GM12875 (cell line): ENCODE results near the gene SPINK4.

Source experiments
- H3K4me3 ChIP-seq: one replicate; pipeline ENCODE4 v1.5.1; 2011; ENCODE audit warnings: low read depth, low read length, control low read depth
- TF ChIP-seq, protein P1 (sequence below): IDR thresholded peaks from 2 replicates; pipeline ENCODE4 v1.5.1; 2011; ENCODE audit warnings: low read depth, mild to moderate bottlenecking, control low read depth, inconsistent platforms, low read length, moderate library complexity, borderline replicate concordance; ENCODE audit not compliant: insufficient read depth

The SPINK4 gene

GRCh38 chr9:33287087-33287490 is 47.1 kb downstream of the SPINK4 start:
- no peak overlapping the region for H3K4me3 ChIP-seq
- TF ChIP-seq, protein P1, sequence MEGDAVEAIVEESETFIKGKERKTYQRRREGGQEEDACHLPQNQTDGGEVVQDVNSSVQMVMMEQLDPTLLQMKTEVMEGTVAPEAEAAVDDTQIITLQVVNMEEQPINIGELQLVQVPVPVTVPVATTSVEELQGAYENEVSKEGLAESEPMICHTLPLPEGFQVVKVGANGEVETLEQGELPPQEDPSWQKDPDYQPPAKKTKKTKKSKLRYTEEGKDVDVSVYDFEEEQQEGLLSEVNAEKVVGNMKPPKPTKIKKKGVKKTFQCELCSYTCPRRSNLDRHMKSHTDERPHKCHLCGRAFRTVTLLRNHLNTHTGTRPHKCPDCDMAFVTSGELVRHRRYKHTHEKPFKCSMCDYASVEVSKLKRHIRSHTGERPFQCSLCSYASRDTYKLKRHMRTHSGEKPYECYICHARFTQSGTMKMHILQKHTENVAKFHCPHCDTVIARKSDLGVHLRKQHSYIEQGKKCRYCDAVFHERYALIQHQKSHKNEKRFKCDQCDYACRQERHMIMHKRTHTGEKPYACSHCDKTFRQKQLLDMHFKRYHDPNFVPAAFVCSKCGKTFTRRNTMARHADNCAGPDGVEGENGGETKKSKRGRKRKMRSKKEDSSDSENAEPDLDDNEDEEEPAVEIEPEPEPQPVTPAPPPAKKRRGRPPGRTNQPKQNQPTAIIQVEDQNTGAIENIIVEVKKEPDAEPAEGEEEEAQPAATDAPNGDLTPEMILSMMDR = peak; percentile 75

DNA sequence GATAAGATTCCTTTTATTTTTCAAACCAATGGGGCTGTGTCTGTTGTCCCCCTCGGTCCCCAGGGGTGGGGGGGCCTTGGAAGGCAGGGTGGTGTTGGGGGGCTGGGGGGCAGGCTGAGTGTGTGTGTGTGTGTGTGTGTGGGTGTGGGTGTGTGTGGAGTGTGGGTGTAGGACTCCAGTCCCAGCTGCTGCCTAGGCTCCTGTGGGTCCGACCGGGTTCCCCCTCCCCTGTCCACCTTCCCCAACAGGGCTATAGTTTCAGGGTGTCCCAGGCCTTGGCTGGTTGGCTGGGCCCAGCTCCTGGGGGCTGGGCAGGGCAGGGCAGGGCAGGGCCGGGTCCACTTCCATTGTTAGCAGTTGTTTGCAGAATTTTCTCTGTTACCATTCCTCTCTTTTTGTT is 48.3 kb downstream of the SPINK4 start:
- no peak overlapping the region for H3K4me3 ChIP-seq
- TF ChIP-seq, protein P1 = no peak

DNA sequence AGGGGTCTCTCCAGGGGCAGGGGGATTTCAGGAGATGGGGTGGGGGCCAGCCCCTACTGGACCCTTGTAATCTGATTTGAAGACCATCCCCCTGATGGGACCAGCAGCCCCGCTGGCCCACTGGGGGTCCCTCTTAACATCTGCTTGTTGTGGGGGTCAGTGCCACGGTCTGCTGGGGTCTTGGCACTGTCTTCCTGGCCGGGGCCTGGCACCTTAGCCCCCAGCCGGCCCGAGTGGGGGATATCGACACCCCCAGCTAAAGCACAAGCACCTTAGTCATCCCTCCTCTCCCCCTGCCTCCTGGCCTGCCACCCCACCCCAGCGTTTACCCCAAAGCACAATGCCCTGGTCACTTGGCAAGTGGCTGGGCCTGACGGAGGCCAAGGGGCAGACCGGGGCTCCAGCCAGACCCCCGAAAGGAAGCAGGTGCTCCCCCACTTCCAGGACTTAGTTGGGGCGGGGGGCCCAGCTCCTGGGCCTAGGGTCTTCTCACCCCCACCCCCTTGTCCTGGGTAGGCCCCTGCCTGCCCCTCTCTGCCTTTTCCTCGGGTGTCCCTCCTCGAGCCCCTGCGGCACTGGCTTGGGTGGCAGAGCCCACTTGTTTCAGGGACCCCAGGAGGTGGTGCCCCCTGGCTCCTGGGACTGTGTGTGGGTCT is 49.0 kb downstream of the SPINK4 start:
- TF ChIP-seq, protein P1 = no peak
- peak overlapping the region; percentile 98 for H3K4me3 ChIP-seq

- TF ChIP-seq, protein P1 = no peak
- H3K4me3 ChIP-seq = peak overlapping the region; percentile 98
Measured at GRCh38 chr9:33289496-33289895, 49.5 kb downstream of the SPINK4 start.

- TF ChIP-seq, protein P1 = no peak
- H3K4me3 ChIP-seq = peak overlapping the region; percentile 98
Measured at GRCh38 chr9:33289936-33290246, 49.9 kb downstream of the SPINK4 start.

- peak within 1 kb of the TSS; percentile 98 for H3K4me3 ChIP-seq
- TF ChIP-seq, protein P1 = no peak
Measured at GRCh38 chr9:33290247-33291030, 50.5 kb downstream of the SPINK4 start, which contains the start of gene NFX1. TSS of gene NFX1 (plus strand) at chr9:33290516. CDS start at chr9:33290573, 57 bp downstream.

- peak overlapping the region; percentile 98 for H3K4me3 ChIP-seq
- TF ChIP-seq, protein P1 = no peak
Measured at GRCh38 chr9:33291031-33291397, 51.0 kb downstream of the SPINK4 start.
